Panc1 (cell line): ENCODE measurements around the gene TOGARAM1. TPM values are rescaled to one million over a fixed set of nuclear protein-coding genes. Genes with fewer than 3 reads are reported as not detected.

Source experiments
- ATAC-seq: fragments of 200-7000 bp; cut with Tn5 transposase; 2 replicates; pipeline ENCODE4 v1.9.1; 2020; ENCODE audit warnings: mild to moderate bottlenecking, moderate library complexity
- BruUV-seq: library from RNA; stranded (reverse); fragments of 400-500 nt; replicated peaks from 2 replicates; lab custom pipeline; 2021; lab: Mats Ljungman, UMichigan
- CTCF ChIA-PET: fragments of 300-600 bp; sonication (Branson Sonifier 250); formaldehyde crosslinking; loops from one replicate; lab custom pipeline; 2022; ENCODE audit warnings: antibody characterized with exemption; lab: Charles Lee
- POLR2A ChIA-PET: fragments of 300-600 bp; sonication (Branson Sonifier 250); formaldehyde crosslinking; loops from one replicate; lab custom pipeline; 2022; ENCODE audit warnings: antibody characterized with exemption; lab: Charles Lee
- DNase-seq: peaks from one replicate; pipeline ENCODE4 v3.0.0-alpha.2; 2010; ENCODE audit warnings: low read depth, low spot score
- H3K27ac ChIP-seq: 2 replicates; pipeline ENCODE4 v1.5.1; 2011; ENCODE audit warnings: mild to moderate bottlenecking, low read length, inconsistent platforms
- H3K27me3 ChIP-seq: fragments of 200-500 bp; sonication (Bioruptor generic); 2 replicates; pipeline ENCODE4 v1.6.0; 2014; ENCODE audit warnings: low read length, inconsistent platforms; ENCODE audit not compliant: control insufficient read depth, insufficient read depth
- H3K36me3 ChIP-seq: fragments of 200-500 bp; sonication (Bioruptor generic); 2 replicates; pipeline ENCODE4 v1.5.1; 2014; ENCODE audit warnings: inconsistent platforms, mild to moderate bottlenecking, low read length, moderate library complexity; ENCODE audit not compliant: control insufficient read depth, insufficient read depth
- H3K4me1 ChIP-seq: 2 replicates; pipeline ENCODE4 v1.5.1; 2011; ENCODE audit warnings: inconsistent platforms, mild to moderate bottlenecking, low read length, moderate library complexity; ENCODE audit not compliant: control insufficient read depth, insufficient read depth
- H3K4me3 ChIP-seq, 2 experiments: 2 replicates each; pipeline ENCODE4 v1.5.1; 2011 to 2012; ENCODE audit warnings: low read depth in 2 of 2, low read length in 2 of 2, mild to moderate bottlenecking in 2 of 2, inconsistent platforms in 1 of 2, moderate library complexity in 1 of 2
- H3K9me3 ChIP-seq: fragments of 200-500 bp; sonication (Bioruptor generic); 2 replicates; pipeline ENCODE4 v1.5.1; 2014; ENCODE audit warnings: low read depth, mild to moderate bottlenecking, inconsistent platforms, low read length, moderate library complexity; ENCODE audit not compliant: control insufficient read depth, insufficient read depth
- POLR2AphosphoS5 ChIP-seq: IDR thresholded peaks from 2 replicates; pipeline ENCODE4 v1.6.1; 2012; ENCODE audit warnings: mild to moderate bottlenecking, low read depth, low read length, moderate library complexity
- REST ChIP-seq, 2 experiments: IDR thresholded peaks; 2 replicates each; pipeline ENCODE4 v1.6.1; 2011 to 2012; ENCODE audit warnings: low read depth in 2 of 2, control low read depth in 1 of 2, low read length in 1 of 2, mild to moderate bottlenecking in 1 of 2, moderate library complexity in 1 of 2; ENCODE audit not compliant: insufficient read depth in 1 of 2
- SIN3A ChIP-seq: IDR thresholded peaks from 2 replicates; pipeline ENCODE4 v1.6.1; 2012; ENCODE audit warnings: low read depth, mild to moderate bottlenecking, low read length, moderate library complexity, borderline replicate concordance; ENCODE audit not compliant: insufficient read depth
- TCF7L2 ChIP-seq: IDR thresholded peaks from 2 replicates; pipeline ENCODE4 v1.6.1; 2011; ENCODE audit warnings: mild to moderate bottlenecking, low read depth, low read length, inconsistent platforms
- in situ Hi-C: cut with HindIII; loops from 2 replicates; pipeline ENCODE4 v1.10.0; 2016; ENCODE audit warnings: low sequenced_read_pairs, low pct_unique_long_range_greater_than_20kb
- intact Hi-C: fragments of 100-400 bp; cut with micrococcal nuclease; formaldehyde crosslinking; loops from one replicate; pipeline ENCODE4 v1.10.0; 2022; ENCODE audit not compliant: unreplicated experiment
- total RNA-seq: library from RNA; stranded (reverse); gene quantifications from one replicate; pipeline ENCODE4 v1.2.1, GENCODE V29; 2021; ENCODE audit not compliant: unreplicated experiment
- TF ChIP-seq, protein P1 (sequence below): fragments of 450-650 bp; IDR thresholded peaks from 2 replicates; pipeline ENCODE4 v1.5.1; 2017; ENCODE audit warnings: mild to moderate bottlenecking

Gene TOGARAM1
- total RNA-seq, 1 experiment from 2014 or later: 11.6 TPM

GRCh38 chr14:45038865-45039264 lies 76.9 kb downstream of the TOGARAM1 start:
- BruUV-seq: no TSS peak
- Histone ChIP-seq H3K36me3 (no peaks in the 10 kb centered on the region), H3K4me3 (no peak overlapping the region), H3K27ac (no peak overlapping the region), H3K27me3 (no peaks in the 10 kb centered on the region), H3K4me1 (no peaks in the 10 kb centered on the region), H3K9me3 (no peaks in the 10 kb centered on the region)
- CTCF ChIA-PET: no interaction called here
- in situ Hi-C loops: no loop called here
- DNase-seq: no peak
- TF ChIP-seq, protein P1, sequence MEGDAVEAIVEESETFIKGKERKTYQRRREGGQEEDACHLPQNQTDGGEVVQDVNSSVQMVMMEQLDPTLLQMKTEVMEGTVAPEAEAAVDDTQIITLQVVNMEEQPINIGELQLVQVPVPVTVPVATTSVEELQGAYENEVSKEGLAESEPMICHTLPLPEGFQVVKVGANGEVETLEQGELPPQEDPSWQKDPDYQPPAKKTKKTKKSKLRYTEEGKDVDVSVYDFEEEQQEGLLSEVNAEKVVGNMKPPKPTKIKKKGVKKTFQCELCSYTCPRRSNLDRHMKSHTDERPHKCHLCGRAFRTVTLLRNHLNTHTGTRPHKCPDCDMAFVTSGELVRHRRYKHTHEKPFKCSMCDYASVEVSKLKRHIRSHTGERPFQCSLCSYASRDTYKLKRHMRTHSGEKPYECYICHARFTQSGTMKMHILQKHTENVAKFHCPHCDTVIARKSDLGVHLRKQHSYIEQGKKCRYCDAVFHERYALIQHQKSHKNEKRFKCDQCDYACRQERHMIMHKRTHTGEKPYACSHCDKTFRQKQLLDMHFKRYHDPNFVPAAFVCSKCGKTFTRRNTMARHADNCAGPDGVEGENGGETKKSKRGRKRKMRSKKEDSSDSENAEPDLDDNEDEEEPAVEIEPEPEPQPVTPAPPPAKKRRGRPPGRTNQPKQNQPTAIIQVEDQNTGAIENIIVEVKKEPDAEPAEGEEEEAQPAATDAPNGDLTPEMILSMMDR: no peak
- TF ChIP-seq REST (IDR thresholded peaks at IDR 0.05; ENCODE audit: insufficient read depth in 1 of 2, low read depth in 2 of 2, low read length in 1 of 2): no peak
- intact Hi-C loops: no loop called here
- no peak for ATAC-seq
- POLR2A ChIA-PET: no interaction called here

DNA sequence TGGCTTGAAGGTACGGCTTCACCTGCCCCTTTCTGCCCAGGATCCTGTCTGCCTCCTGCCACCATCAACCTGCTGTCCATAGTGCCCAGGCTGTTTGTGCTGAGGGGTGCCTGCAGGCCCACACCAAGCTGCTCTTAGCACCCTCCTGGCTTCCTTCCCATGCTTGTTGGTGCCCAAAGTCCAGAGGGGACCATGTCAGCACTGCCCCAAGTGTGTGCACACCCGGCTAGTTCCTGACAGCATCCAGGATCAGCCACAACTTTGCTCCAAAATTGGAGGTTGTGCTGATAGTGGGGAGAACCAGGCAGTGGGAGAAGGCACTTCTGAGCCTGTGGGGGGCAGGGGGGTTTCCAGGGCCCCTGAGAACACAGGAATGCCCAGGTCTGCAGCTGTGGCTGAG lies 77.4 kb downstream of the TOGARAM1 start:
- Histone ChIP-seq H3K4me1 (no peaks in the 10 kb centered on the region), H3K4me3 (no peak overlapping the region), H3K27me3 (no peaks in the 10 kb centered on the region), H3K9me3 (no peaks in the 10 kb centered on the region), H3K36me3 (no peaks in the 10 kb centered on the region), H3K27ac (no peak overlapping the region)
- ChIA-PET CTCF (no interaction called here), POLR2A (no interaction called here)
- no TSS peak for BruUV-seq
- intact Hi-C loops: no loop called here
- ATAC-seq (no peak), DNase-seq (no peak)
- TF ChIP-seq POLR2AphosphoS5: no peak
- TF ChIP-seq SIN3A: no peak
- TF ChIP-seq REST (IDR thresholded peaks at IDR 0.05; ENCODE audit: insufficient read depth in 1 of 2, low read depth in 2 of 2, low read length in 1 of 2): no peak
- no peak for TF ChIP-seq TCF7L2
- TF ChIP-seq, protein P1: no peak
- in situ Hi-C loops: no loop called here
